Suprapubic skin (tissue), 4 donors: ENCODE data around the gene CD40. TPM values are rescaled to one million over a fixed set of nuclear protein-coding genes. Genes with fewer than 3 reads are reported as not detected.

Source experiments
- DNase-seq, 2 donors: peaks; one replicate each; pipeline ENCODE4 v3.0.0-alpha.2; 2019; ENCODE audit warnings: low spot score in 2 of 2
- H3K27ac ChIP-seq: fragments of 200-600 bp; sonication (generic); one replicate; pipeline ENCODE4 v1.5.1; 2019
- H3K27me3 ChIP-seq: fragments of 200-600 bp; sonication (generic); one replicate; pipeline ENCODE4 v1.5.1; 2019
- H3K36me3 ChIP-seq: fragments of 200-600 bp; sonication (generic); one replicate; pipeline ENCODE4 v1.5.1; 2019
- H3K4me1 ChIP-seq: fragments of 200-600 bp; sonication (generic); one replicate; pipeline ENCODE4 v1.5.1; 2019
- H3K4me3 ChIP-seq: fragments of 200-600 bp; sonication (generic); one replicate; pipeline ENCODE4 v1.5.1; 2019; ENCODE audit warnings: mild to moderate bottlenecking
- H3K9me3 ChIP-seq: fragments of 200-600 bp; sonication (generic); one replicate; pipeline ENCODE4 v1.5.1; 2019
- CTCF ChIP-seq, 2 donors: fragments of 200-600 bp in 1 of 2; fragments of 450-650 bp in 1 of 2; sonication (generic) in 1 of 2; IDR thresholded peaks; one replicate each; pipeline ENCODE4 v1.5.1; 2016 to 2019; ENCODE audit warnings: antibody characterized with exemption in 2 of 2, mild to moderate bottlenecking in 1 of 2, moderate library complexity in 1 of 2
- EP300 ChIP-seq: sonication (generic); formaldehyde crosslinking; IDR thresholded peaks from one replicate; pipeline ENCODE4 v1.6.1; 2017; ENCODE audit warnings: antibody characterized with exemption
- POLR2A ChIP-seq, 2 donors: fragments of 450-650 bp; IDR thresholded peaks; one replicate each; pipeline ENCODE4 v1.6.1; 2017; ENCODE audit warnings: antibody characterized with exemption in 2 of 2, mild to moderate bottlenecking in 2 of 2, moderate library complexity in 2 of 2
- POLR2AphosphoS5 ChIP-seq, 3 donors: sonication (generic); formaldehyde crosslinking; IDR thresholded peaks; one replicate each; pipeline ENCODE4 v1.6.1; 2017; ENCODE audit warnings: antibody characterized with exemption in 3 of 3
- WGBS: methylation state at CpG from one replicate; pipeline ENCODE4 v1.1.5; 2018; 5-methylcytosine and 5-hydroxymethylcytosine counted together
- total RNA-seq, 4 donors: library from RNA; depleted of rRNA; stranded (reverse); fragments of >200 nt; gene quantifications; one replicate each; pipeline ENCODE4 v1.1.0, GENCODE V29; 2016

The CD40 gene
- total RNA-seq: 10 to 100 TPM; 12.9 to 30.6 (median 17.2) TPM

DNA sequence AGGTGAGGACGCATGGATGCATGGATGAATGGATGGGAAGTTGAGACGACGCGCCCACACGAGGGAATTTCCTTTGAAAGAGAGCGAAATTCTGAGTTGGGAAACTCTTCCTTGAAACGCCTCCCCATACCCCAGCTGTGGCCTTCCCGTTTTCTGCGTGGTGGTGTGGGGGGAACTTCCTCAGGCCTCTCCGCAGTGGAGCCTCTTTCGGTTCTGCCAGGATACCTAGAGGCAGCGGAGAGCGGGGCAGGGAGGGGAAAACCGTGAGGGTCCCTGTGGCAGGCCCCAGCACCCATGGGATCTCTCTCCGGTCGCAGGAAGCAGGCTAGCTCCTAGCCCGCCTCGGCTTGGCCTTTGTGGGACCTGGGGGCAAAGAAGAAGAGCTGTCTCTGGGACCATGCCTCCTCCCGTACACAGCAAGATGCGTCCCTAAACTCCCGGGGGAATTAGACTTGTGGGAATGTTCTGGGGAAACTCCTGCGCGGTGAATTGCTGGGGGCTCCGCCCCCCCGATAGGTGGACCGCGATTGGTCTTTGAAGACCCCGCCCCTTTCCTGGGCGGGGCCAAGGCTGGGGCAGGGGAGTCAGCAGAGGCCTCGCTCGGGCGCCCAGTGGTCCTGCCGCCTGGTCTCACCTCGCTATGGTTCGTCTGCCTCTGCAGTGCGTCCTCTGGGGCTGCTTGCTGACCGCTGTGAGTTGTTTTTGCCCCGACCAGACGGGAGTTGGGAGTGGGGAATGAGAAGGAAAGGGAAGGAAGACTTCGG lies at the start of gene CD40:
TSS of gene CD40 (plus strand) at position 611 of the 764 bp plus-strand sequence. CDS start at position 641, 30 bp downstream.
- peak within 1 kb of the TSS; percentile 43 for H3K27ac ChIP-seq
- peaks cover 8% of the 10 kb centered on the region for H3K36me3 ChIP-seq
- peak in 1 of 2 donors; percentile 40 for TF ChIP-seq POLR2A (IDR thresholded peaks at IDR 0.05)
- TF ChIP-seq CTCF (IDR thresholded peaks at IDR 0.05): no peak
- no peaks in the 10 kb centered on the region for H3K9me3 ChIP-seq
- H3K4me1 ChIP-seq: peaks cover 31% of the 10 kb centered on the region
- H3K27me3 ChIP-seq: no peaks in the 10 kb centered on the region
- WGBS: 6% methylated on average over 23 of the region's 40 CpGs
- H3K4me3 ChIP-seq: peak within 1 kb of the TSS; percentile 47
- DNase-seq: peak; percentile 87 to 92

DNA sequence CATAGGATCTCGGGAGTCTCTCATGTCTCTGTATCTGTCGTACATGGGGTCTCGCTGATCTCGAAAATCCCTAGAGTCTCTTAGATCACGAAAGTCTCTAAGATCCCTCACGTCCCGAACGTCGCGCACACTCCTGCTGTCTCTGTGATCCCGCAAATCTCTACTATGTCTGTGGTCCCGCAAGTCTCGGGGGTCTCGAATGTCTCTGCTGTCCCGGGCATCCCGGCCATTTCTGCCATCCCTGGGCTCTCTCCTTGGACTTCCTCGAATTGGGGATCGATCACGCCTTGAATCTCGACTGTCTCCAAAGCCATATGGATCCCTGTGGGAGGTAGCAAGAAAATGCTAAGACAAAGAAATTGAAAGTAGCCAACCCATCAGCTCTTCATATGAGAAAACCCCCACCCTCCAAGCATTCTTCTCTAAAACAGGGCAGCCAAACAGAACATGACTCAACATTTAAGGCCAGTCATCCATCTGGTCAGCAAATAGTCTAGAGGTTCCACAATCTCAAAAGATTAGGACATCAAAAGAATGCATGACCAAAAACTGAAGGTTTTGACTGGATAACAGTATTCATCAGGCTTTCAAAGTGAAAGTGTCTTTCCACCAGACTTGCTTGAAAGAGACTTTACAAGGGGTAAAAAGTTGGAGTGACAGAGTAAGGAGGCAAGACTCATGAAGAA lies 47.8 kb upstream of the CD40 start:
- peaks cover 60% of the 10 kb centered on the region for H3K36me3 ChIP-seq
- no peaks in the 10 kb centered on the region for H3K27me3 ChIP-seq
- TF ChIP-seq CTCF (IDR thresholded peaks at IDR 0.05): no peak
- no peak for TF ChIP-seq EP300
- no peak for TF ChIP-seq POLR2A (IDR thresholded peaks at IDR 0.05)
- TF ChIP-seq POLR2AphosphoS5 (IDR thresholded peaks at IDR 0.05): no peak
- no peaks in the 10 kb centered on the region for H3K4me1 ChIP-seq
- H3K27ac ChIP-seq: no peak overlapping the region
- DNase-seq: no peak
- H3K4me3 ChIP-seq: no peak overlapping the region
- no peaks in the 10 kb centered on the region for H3K9me3 ChIP-seq
- WGBS: 95% methylated on average over 20 of the region's 20 CpGs

GRCh38 chr20:46071573-46071972 lies 46.5 kb upstream of the CD40 start:
- no peak for TF ChIP-seq POLR2AphosphoS5 (IDR thresholded peaks at IDR 0.05)
- no peak for TF ChIP-seq CTCF (IDR thresholded peaks at IDR 0.05)
- no peak for TF ChIP-seq EP300
- TF ChIP-seq POLR2A (IDR thresholded peaks at IDR 0.05): no peak

DNA sequence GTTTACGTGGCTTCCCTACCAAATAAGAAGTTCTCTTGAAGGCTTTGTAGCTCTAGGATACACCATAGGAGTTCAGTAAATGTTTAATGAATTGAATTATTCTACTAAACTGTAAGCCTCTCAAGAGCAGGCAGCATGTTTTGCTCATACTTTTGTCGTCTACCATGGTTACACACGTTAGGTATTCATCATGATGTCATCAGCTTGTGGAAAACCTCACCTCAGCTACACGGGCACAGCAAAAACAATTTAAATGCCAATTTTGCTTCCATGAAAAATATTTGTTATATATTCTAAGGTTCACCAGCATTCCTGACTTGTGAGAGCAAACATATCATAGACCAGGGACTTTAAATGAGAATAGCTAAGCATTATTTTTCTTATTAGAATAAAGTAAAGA lies 45.1 kb upstream of the CD40 start:
- TF ChIP-seq CTCF (IDR thresholded peaks at IDR 0.05) (no peak), POLR2AphosphoS5 (IDR thresholded peaks at IDR 0.05) (no peak), POLR2A (IDR thresholded peaks at IDR 0.05) (no peak), EP300 (no peak)
- Histone ChIP-seq H3K9me3 (no peaks in the 10 kb centered on the region), H3K4me3 (no peak overlapping the region), H3K36me3 (peaks cover 50% of the 10 kb centered on the region), H3K27ac (no peak overlapping the region), H3K4me1 (no peaks in the 10 kb centered on the region), H3K27me3 (no peaks in the 10 kb centered on the region)
- 83% methylated on average over 4 of the region's 4 CpGs for WGBS
- DNase-seq: no peak

More at GRCh38 chr20:46071573-46071972, 46.5 kb upstream of the CD40 start:
- Histone ChIP-seq H3K9me3 (no peaks in the 10 kb centered on the region), H3K27me3 (no peaks in the 10 kb centered on the region), H3K4me3 (no peak overlapping the region), H3K27ac (no peak overlapping the region), H3K4me1 (no peaks in the 10 kb centered on the region), H3K36me3 (peaks cover 51% of the 10 kb centered on the region)
- 69% methylated on average over 3 of the region's 3 CpGs for WGBS
- no peak for DNase-seq

DNA sequence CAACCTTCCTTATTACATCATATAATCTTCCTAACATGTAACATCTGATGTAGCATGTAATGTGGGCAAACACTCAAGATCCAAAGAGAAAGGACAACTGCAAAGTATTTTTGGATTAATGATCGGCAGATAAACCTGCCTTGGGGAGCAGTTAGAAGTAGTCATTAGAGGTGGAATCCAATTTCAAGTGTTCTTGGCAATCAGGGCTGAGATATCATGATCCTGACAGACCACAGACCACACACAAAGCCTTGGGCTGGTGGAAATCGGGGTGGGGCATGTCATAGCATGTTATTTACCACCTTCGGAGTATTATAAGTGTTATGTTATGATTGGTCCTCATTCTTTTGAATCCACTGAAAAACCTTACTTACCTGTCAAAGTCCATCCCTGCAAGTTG lies 44.7 kb upstream of the CD40 start:
- no peaks in the 10 kb centered on the region for H3K27me3 ChIP-seq
- no peak for DNase-seq
- TF ChIP-seq POLR2AphosphoS5 (IDR thresholded peaks at IDR 0.05) (no peak), EP300 (no peak), CTCF (IDR thresholded peaks at IDR 0.05) (no peak), POLR2A (IDR thresholded peaks at IDR 0.05) (no peak)
- no peaks in the 10 kb centered on the region for H3K9me3 ChIP-seq
- H3K36me3 ChIP-seq: peaks cover 49% of the 10 kb centered on the region
- no peak overlapping the region for H3K27ac ChIP-seq
- 55% methylated on average over 3 of the region's 3 CpGs for WGBS
- no peak overlapping the region for H3K4me3 ChIP-seq
- H3K4me1 ChIP-seq: no peaks in the 10 kb centered on the region
